H1 (cell line): ENCODE results near the gene SARNP. TPM values are rescaled to one million over a fixed set of nuclear protein-coding genes. Genes with fewer than 3 reads are reported as not detected.

ENCODE experiments used
- CBX8 ChIP-seq: fragments of 300-800, 300-1000 bp; sonication (generic); IDR thresholded peaks from 2 replicates; pipeline ENCODE4 v1.7.1; 2016; ENCODE audit warnings: low read depth, low read length, borderline replicate concordance
- RAD21 ChIP-seq, 2 experiments: IDR thresholded peaks in 1 of 2; conservative IDR thresholded peaks in 1 of 2; 2 replicates each; pipeline ENCODE4 v1.6.1; 2011; ENCODE audit warnings: low read depth in 2 of 2, low read length in 2 of 2, improper control_type of control experiment in 1 of 2, inconsistent platforms in 1 of 2, mild to moderate bottlenecking in 1 of 2, moderate library complexity in 1 of 2
- SIX5 ChIP-seq: IDR thresholded peaks from 2 replicates; pipeline ENCODE4 v1.6.1; 2011; ENCODE audit warnings: mild to moderate bottlenecking, low read depth, low read length
- polyA plus RNA-seq, 7 experiments: library from polyadenylated mRNA; depleted of rRNA in 3 of 7; stranded (reverse) in 5 of 7; unstranded in 2 of 7; fragments of >200 nt in 5 of 7; fragments of 200-250 nt in 2 of 7; gene quantifications; 1 replicate in 5 of 7; 2 replicates in 1 of 7; 4 replicates in 1 of 7; pipeline versions ENCODE4 v1.2.1 to v1.2.3, GENCODE V29; 2011 to 2013; ENCODE audit warnings: missing spikeins in 2 of 7, mixed read lengths in 2 of 7
- total RNA-seq: library from RNA; stranded (reverse); fragmentation: NEBNext Ultra II Directional; extraction: Animal tissue kit (Norgen Biotek cat#: 25700); gene quantifications from 2 replicates; pipeline ENCODE4 v1.2.1, GENCODE V29; 2021
- TF ChIP-seq, protein P1 (sequence below): IDR thresholded peaks from 2 replicates; pipeline ENCODE4 v1.6.1; 2012; ENCODE audit warnings: low read length, inconsistent platforms

The SARNP gene
- total and polyA plus RNA-seq, 2 of the 8 experiments (the other 6 are each of a cell fraction or from before 2014, with no cell fraction given) = 114 to 226 TPM

DNA sequence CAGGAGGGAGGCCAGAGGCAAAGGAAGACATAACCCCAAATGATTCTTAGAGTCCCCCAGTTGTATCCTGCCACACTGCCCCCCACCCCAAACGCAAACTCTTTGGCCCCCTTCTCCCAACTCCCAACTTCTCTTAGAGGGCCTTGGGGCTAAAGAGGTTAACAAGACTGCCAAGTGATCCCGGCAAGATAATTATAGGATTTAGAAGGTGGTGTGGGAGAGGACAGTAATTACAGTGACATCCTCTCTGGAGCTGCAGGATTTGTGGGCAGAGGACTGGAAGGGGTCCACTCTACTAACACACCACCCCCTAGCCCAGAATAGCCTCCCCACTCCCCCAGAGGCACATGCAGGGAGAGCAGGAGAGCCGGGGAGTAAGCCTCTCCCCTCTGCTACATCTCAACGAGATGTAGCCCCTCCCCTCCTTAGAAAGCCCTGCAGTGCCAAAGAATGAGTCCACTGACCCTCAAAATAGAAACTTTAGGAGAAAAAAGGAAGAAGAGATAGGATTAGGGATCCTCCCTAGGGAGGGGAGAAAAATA is 79.9 kb downstream of the SARNP start (continued):
- TF ChIP-seq, protein P1, sequence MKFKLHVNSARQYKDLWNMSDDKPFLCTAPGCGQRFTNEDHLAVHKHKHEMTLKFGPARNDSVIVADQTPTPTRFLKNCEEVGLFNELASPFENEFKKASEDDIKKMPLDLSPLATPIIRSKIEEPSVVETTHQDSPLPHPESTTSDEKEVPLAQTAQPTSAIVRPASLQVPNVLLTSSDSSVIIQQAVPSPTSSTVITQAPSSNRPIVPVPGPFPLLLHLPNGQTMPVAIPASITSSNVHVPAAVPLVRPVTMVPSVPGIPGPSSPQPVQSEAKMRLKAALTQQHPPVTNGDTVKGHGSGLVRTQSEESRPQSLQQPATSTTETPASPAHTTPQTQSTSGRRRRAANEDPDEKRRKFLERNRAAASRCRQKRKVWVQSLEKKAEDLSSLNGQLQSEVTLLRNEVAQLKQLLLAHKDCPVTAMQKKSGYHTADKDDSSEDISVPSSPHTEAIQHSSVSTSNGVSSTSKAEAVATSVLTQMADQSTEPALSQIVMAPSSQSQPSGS = no peak
- TF ChIP-seq RAD21 (IDR thresholded peaks at IDR 0.05 in 1 of 2, conservative IDR thresholded peaks at IDR 0.05 in 1 of 2; ENCODE audit: low read depth in 2 of 2, low read length in 2 of 2) (no peak), SIX5 (no peak), CBX8 (no peak)
